ENCODE data around the gene SNX2. TPM values are rescaled to one million over a fixed set of nuclear protein-coding genes. Genes with fewer than 3 reads are reported as not detected.

SNX2 gene, protein sequence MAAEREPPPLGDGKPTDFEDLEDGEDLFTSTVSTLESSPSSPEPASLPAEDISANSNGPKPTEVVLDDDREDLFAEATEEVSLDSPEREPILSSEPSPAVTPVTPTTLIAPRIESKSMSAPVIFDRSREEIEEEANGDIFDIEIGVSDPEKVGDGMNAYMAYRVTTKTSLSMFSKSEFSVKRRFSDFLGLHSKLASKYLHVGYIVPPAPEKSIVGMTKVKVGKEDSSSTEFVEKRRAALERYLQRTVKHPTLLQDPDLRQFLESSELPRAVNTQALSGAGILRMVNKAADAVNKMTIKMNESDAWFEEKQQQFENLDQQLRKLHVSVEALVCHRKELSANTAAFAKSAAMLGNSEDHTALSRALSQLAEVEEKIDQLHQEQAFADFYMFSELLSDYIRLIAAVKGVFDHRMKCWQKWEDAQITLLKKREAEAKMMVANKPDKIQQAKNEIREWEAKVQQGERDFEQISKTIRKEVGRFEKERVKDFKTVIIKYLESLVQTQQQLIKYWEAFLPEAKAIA
- total RNA-seq = 76.9 and 92.7 TPM in 2 replicates

DNA sequence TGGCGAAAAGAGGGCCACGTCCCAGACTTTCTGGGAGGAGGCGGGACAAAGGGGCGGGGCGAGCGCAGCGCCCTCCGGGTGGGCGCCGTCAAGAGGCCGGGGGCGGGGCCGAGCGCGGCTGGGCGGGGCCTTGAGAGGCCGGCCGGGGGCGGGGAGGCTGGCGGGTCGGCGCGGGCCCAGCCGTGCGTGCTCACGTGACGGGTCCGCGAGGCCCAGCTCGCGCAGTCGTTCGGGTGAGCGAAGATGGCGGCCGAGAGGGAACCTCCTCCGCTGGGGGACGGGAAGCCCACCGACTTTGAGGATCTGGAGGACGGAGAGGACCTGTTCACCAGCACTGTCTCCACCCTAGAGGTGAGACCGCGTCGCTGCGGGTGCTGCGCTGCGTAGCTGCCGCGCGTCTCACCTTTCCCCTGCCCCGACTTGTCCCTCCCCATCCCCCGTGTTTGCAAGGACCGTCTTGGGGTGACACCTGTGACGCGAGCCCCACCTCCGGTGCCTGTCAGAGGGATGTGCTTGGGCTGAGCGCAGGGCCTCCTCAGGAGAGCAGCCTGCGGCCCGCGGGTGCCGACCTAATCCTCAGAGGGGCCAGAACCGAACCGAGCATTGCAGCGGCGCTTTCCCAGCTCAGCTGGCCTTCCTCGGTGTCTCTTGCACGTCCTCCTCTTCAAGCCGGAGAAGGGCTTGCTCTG, at the start of gene SNX2:
SNX2 (plus strand) TSS at position 220 of the 689 bp plus-strand sequence; CDS start at position 244, 24 bp downstream.

DNA sequence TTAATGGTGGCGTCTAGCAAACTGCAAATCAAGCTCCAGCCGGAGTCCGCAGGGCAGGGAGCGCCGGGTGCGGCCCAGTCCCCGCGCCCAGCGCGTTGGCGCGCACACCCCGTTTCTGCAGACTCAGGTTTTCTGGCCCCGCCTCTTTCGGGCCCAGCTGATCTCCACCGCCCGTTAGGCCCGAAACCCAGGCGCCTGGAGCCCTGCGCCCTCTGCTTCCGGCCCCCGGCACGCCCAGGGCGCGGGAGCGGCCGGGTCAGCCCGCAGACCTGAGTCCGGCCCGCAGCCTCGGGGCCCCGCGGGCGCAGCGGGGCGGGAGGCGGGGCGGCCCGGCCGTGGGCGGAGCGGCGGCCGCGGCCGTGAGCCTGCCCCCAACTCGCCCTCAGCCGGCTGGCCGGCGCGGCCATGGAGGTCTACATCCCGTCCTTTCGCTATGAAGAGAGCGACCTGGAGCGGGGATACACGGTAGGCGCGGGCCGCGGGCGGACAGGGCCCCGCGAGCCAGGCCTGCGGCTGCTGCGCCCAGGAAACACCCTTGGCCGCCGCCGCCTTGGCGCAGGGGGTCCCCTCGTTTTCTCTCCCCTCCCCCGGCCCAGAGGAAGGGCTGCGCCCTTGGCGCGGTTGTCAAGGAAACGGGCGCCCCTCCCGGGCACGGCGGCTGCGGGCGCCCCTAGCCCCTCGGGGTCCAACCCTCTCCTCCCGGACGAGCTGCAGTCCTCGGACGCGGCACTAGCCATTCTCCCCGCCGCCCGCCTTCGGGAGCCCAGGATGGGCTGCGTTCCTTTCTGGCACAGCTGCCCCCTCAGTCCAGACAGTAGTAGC, 70.6 kb downstream of the SNX2 start, which contains the start of gene SNX24:
SNX24 (plus strand) TSS at position 385 of the 822 bp plus-strand sequence; CDS start at position 406, 21 bp downstream.

Other genes with a start within 250 kb of the SNX2 start
- 21.0 and 32.9 TPM in 2 replicates for gene SNX24, start 70.5 kb downstream of the SNX2 start, total RNA-seq

Measured in uterine smooth muscle cell (primary cell).